ENCODE results near the gene SAE1.

DNA sequence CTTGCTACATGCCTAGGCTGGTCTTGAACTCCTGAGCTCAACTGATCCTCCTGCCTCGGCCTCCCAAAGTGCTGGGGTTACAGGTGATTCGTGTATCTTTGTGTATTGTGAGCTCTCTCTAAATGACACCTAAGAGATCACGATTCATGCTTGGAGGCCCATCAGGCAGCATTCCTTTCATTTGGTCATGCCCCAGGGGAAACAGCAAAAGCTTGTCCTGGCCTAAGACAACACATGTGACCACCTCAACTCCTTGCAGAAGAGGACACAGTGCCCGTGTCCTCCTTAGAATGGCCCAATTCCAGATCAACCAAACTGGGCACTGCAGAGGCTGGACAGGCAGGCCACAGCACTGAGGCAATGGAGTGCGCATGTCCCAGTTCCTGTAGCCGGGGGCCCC is 49.5 kb upstream of the SAE1 start:
- TF ChIP-seq, protein P1, sequence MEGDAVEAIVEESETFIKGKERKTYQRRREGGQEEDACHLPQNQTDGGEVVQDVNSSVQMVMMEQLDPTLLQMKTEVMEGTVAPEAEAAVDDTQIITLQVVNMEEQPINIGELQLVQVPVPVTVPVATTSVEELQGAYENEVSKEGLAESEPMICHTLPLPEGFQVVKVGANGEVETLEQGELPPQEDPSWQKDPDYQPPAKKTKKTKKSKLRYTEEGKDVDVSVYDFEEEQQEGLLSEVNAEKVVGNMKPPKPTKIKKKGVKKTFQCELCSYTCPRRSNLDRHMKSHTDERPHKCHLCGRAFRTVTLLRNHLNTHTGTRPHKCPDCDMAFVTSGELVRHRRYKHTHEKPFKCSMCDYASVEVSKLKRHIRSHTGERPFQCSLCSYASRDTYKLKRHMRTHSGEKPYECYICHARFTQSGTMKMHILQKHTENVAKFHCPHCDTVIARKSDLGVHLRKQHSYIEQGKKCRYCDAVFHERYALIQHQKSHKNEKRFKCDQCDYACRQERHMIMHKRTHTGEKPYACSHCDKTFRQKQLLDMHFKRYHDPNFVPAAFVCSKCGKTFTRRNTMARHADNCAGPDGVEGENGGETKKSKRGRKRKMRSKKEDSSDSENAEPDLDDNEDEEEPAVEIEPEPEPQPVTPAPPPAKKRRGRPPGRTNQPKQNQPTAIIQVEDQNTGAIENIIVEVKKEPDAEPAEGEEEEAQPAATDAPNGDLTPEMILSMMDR (conservative IDR thresholded peaks at IDR 0.05 in 1 of 2, IDR thresholded peaks at IDR 0.05 in 1 of 2; ENCODE audit: extremely low read depth in 1 of 2, insufficient read depth in 1 of 2, low read depth in 1 of 2, low read length in 2 of 2): no peak
- no peak for TF ChIP-seq EZH2 (IDR thresholded peaks at IDR 0.05; ENCODE audit: borderline replicate concordance, low read length)

All from mammary epithelial cell (primary cell).